BLaER1 treated with 17β-estradiol and CSF1 and Interleukin-3, amounts not matched to agents 10 nM and 100 nM (cell line): ENCODE results near the gene FAAH.
A peak's percentile ranks its signal among the peaks of the same experiment; 100 is the strongest.

Source experiments
- H3K27ac ChIP-seq, 11 experiments: shearing (Covaris generic); formaldehyde crosslinking; 2 replicates each; pipeline ENCODE4 v1.8.1; 2022
- H3K27me3 ChIP-seq, 11 experiments: shearing (Covaris generic); formaldehyde crosslinking; 2 replicates each; pipeline ENCODE4 v1.8.1; 2022
- H3K36me3 ChIP-seq, 11 experiments: shearing (Covaris generic); formaldehyde crosslinking; 2 replicates each; pipeline ENCODE4 v1.8.1; 2022
- H3K4me1 ChIP-seq, 10 experiments: shearing (Covaris generic); formaldehyde crosslinking; 2 replicates each; pipeline ENCODE4 v1.8.1; 2022
- H3K4me2 ChIP-seq, 11 experiments: shearing (Covaris generic); formaldehyde crosslinking; 2 replicates each; pipeline ENCODE4 v1.8.1; 2022
- H3K4me3 ChIP-seq, 10 experiments: shearing (Covaris generic); formaldehyde crosslinking; 2 replicates each; pipeline ENCODE4 v1.8.1; 2022
- H3K9ac ChIP-seq, 11 experiments: shearing (Covaris generic); formaldehyde crosslinking; 2 replicates each; pipeline ENCODE4 v1.8.1; 2022
- H3K9me3 ChIP-seq, 11 experiments: shearing (Covaris generic); formaldehyde crosslinking; replicated peaks in 1 of 11; 2 replicates each; pipeline ENCODE4 v1.8.1; 2022
- H4K20me1 ChIP-seq, 11 experiments: shearing (Covaris generic); formaldehyde crosslinking; 2 replicates each; pipeline ENCODE4 v1.8.1; 2022
- Cebpa-rat ChIP-seq, 11 experiments: shearing (Covaris generic); IDR thresholded peaks; 2 replicates each; pipeline ENCODE4 v1.8.1; 2022

The FAAH gene

DNA sequence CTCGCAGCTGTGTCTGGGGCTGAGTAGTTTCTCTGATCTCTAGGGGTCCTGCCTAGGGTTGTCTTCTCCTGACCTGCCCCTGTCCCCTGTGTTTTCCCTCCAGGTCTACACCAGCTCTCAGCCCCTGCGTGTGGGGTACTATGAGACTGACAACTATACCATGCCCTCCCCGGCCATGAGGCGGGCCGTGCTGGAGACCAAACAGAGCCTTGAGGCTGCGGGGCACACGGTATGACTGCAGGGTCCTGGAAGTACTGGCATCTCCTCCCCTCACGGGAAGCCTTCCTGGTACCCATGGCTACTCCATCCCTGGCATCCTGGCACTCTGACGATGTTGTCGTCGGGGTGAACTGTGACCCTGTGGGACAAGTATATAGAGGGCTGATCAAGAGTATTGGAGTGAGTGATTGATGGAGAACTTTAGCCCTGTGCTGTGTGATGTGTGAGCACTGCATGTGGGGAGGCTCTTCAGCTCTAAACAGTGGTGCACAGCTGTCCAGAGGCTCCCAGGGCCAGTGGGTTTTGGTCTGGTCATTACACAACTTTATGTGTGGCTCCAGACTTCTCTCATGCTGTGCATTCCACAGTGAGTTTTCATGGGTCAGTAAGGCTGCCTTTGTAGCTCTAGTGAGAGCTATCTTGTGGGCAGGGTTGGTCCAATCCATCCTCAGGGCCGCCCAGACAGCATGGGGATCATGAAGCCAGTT lies 14.4 kb downstream of the FAAH start:
- no peak for TF ChIP-seq Cebpa-rat (IDR thresholded peaks at IDR 0.05)
- H3K9ac ChIP-seq: 0 out of 22 replicates have a peak overlapping the region, but pooled peaks of 1 of the 11 experiments have one; percentile 6
- H3K4me3 ChIP-seq: no peak overlapping the region
- no peak overlapping the region for H3K4me2 ChIP-seq
- H3K9me3 ChIP-seq: no peaks in the 10 kb centered on the region
- H3K27me3 ChIP-seq: no peaks in the 10 kb centered on the region
- no peak overlapping the region for H3K27ac ChIP-seq
- H4K20me1 ChIP-seq: peaks cover 0 to 55% (median 0%) of the 10 kb centered on the region in 11 experiments; a peak in 7 of 22 replicates
- H3K4me1 ChIP-seq: peaks cover 12 to 36% (median 23%) of the 10 kb centered on the region in 10 experiments; a peak in 18 of 20 replicates
- H3K36me3 ChIP-seq: peaks cover 0 to 89% (median 71%) of the 10 kb centered on the region in 11 experiments; a peak in 15 of 22 replicates

DNA sequence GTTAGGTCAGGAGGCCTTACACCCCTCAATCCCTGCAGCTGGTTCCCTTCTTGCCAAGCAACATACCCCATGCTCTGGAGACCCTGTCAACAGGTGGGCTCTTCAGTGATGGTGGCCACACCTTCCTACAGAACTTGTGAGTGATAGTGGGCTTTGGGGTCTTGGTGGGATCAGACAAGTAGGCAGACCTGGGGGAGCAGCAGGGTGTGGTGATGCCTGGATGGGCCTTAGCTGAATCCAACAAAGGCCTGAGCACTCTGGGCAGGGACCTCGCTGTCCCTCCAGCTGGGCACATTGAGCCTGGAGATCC lies 14.9 kb downstream of the FAAH start:
- Histone ChIP-seq H3K4me2 (no peak overlapping the region), H3K27me3 (no peaks in the 10 kb centered on the region), H3K9me3 (no peaks in the 10 kb centered on the region), H3K27ac (no peak overlapping the region), H3K9ac (no peak overlapping the region), H4K20me1 (peaks cover 0 to 56% (median 0%) of the 10 kb centered on the region in 11 experiments; a peak in 7 of 22 replicates), H3K36me3 (peaks cover 0 to 90% (median 74%) of the 10 kb centered on the region in 11 experiments; a peak in 15 of 22 replicates), H3K4me1 (peaks cover 12 to 31% (median 21%) of the 10 kb centered on the region in 10 experiments; a peak in 18 of 20 replicates), H3K4me3 (no peak overlapping the region)
- no peak for TF ChIP-seq Cebpa-rat (IDR thresholded peaks at IDR 0.05)

DNA sequence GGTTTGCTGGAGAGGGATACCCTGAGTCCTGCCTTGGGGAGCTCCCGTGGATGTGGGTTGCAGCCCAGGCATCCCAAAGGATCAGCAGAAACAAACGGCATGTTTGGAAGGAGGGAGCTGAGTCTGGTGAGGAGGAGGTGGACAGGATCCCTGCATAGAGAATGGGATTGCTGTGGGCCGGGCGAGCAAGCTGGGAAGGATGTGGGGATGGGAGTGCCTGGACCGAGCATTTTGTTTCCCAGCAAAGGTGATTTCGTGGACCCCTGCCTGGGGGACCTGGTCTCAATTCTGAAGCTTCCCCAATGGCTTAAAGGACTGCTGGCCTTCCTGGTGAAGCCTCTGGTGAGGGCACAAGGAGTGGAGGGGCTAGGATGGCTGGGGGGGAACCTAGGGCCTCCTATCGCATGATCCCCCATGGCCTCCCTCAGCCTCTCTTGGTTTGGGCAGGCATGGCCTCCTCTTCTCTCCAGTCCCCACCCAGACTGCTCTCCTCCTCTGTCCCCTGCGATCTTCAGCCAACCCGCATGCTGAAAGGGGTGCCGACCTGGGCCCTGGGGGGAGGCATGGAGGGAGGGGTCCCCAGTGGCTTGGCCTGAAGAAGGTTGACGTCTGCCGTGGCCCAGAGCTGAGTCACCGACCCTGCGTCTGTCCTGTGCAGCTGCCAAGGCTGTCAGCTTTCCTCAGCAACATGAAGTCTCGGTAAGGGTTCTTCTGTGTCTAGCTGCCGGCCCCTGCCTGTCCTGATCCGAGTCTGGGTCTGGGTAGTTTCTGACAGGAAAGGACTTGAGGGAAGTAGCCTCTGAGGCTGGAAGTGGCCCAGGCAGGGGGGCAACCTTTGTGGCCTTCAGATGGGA lies 16.3 kb downstream of the FAAH start:
- Histone ChIP-seq H3K9me3 (no peaks in the 10 kb centered on the region), H4K20me1 (peaks cover 0 to 56% (median 0%) of the 10 kb centered on the region in 11 experiments; a peak in 7 of 22 replicates), H3K4me2 (no peak overlapping the region), H3K27me3 (no peaks in the 10 kb centered on the region), H3K27ac (no peak overlapping the region; a peak in 2 of 22 replicates), H3K4me1 (peaks cover 0 to 19% (median 8%) of the 10 kb centered on the region in 10 experiments; a peak in 13 of 20 replicates), H3K9ac (no peak overlapping the region; a peak in 2 of 22 replicates), H3K4me3 (no peak overlapping the region), H3K36me3 (peaks cover 0 to 94% (median 86%) of the 10 kb centered on the region in 11 experiments; a peak in 15 of 22 replicates)
- TF ChIP-seq Cebpa-rat (IDR thresholded peaks at IDR 0.05): no peak

DNA sequence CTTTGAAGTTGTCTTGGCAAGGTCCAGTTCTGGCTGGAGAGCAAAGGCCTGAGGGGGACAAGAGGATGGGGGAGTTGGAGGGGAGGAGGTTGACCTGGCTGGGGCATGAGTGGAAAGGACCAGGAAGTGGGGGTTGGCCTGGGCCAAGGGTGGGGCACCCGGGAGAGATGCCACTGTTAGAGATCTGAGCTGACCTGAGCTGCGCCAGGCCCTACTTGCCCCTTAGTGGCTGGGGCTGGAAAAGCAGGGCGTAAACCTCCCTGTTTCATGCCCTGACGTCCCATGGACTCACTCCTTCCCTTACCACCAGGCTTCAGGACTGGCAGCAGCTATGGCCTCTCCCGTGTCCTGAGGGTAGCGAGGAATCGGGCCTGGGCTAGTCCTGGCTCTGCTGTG lies 16.9 kb downstream of the FAAH start:
- Histone ChIP-seq H3K4me2 (no peak overlapping the region), H3K36me3 (peaks cover 0 to 94% (median 82%) of the 10 kb centered on the region in 11 experiments; a peak in 15 of 22 replicates), H4K20me1 (peaks cover 0 to 50% (median 0%) of the 10 kb centered on the region in 11 experiments; a peak in 7 of 22 replicates), H3K27me3 (no peaks in the 10 kb centered on the region), H3K4me1 (peaks cover 0 to 13% (median 4%) of the 10 kb centered on the region in 10 experiments; a peak in 13 of 20 replicates), H3K9me3 (no peaks in the 10 kb centered on the region), H3K27ac (no peak overlapping the region; a peak in 2 of 22 replicates), H3K4me3 (no peak overlapping the region), H3K9ac (no peak overlapping the region; a peak in 2 of 22 replicates)
- no peak for TF ChIP-seq Cebpa-rat (IDR thresholded peaks at IDR 0.05)

DNA sequence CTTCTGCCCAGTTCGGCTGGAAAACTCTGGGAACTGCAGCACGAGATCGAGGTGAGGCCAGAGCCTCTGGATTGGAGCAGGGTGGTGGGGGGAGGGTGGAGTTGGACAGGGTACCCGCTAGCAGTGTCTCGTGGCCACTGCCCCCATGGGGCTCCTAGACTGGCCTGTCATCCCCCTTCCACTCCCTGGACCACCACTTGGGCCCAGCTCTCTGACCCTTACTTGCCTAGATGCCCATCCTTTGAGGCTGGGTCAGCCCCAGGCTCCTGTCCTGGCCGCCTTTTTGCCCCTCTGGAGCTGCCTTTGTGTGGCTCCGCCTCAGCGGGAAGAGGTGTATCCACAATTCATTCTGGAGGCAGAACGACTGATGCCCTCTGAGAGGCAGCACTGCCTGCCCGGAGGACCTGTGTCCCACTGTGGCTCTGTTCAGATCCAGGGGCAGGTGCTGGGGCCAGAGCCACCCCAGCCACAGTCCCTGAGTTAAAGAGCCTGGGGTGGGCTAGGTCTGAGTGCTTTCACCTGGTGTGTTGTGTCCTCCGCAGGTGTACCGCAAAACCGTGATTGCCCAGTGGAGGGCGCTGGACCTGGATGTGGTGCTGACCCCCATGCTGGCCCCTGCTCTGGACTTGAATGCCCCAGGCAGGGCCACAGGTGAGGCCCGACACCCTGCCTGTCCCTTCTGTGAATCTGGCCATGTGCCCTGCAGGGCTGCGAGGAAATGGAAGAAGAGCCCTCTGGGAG lies 17.7 kb downstream of the FAAH start:
- H3K9me3 ChIP-seq: no peaks in the 10 kb centered on the region

DNA sequence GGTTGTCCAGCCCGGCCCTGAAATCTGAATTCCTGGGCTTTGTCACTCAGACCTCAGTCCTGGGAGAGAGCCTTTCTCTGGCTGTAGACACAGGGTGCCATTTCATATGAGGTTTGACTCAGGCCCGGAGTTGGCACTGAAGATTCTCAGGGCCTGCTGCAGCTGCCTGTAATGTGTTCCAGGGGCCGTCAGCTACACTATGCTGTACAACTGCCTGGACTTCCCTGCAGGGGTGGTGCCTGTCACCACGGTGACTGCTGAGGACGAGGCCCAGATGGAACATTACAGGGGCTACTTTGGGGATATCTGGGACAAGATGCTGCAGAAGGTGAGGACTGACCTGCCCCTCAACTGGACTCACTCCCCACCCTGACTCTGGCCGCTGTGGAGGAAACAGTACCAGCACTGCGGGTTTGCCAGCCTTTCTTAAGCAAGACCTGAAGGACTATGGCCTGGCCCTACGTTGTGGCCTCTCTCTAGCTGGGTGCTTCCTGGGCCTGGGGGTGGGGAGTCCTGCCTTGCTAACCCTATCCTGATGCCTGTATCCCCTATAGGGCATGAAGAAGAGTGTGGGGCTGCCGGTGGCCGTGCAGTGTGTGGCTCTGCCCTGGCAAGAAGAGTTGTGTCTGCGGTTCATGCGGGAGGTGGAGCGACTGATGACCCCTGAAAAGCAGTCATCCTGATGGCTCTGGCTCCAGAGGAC lies 18.9 kb downstream of the FAAH start:
- H3K4me3 ChIP-seq: no peak overlapping the region
- H3K9ac ChIP-seq: no peak overlapping the region
- H3K27ac ChIP-seq: no peak overlapping the region
- no peaks in the 10 kb centered on the region for H3K9me3 ChIP-seq
- H3K27me3 ChIP-seq: no peaks in the 10 kb centered on the region
- peaks cover 0 to 34% (median 0%) of the 10 kb centered on the region in 11 experiments; a peak in 5 of 22 replicates for H4K20me1 ChIP-seq
- H3K4me1 ChIP-seq: peaks cover 0 to 11% (median 2%) of the 10 kb centered on the region in 10 experiments; a peak in 4 of 20 replicates
- peaks cover 0 to 79% (median 68%) of the 10 kb centered on the region in 11 experiments; a peak in 15 of 22 replicates for H3K36me3 ChIP-seq
- no peak overlapping the region for H3K4me2 ChIP-seq
- no peak for TF ChIP-seq Cebpa-rat (IDR thresholded peaks at IDR 0.05)

More for the DNA sequence above, 17.7 kb downstream of the FAAH start:
- H3K9ac ChIP-seq: no peak overlapping the region; a peak in 1 of 22 replicates
- peaks cover 0 to 46% (median 0%) of the 10 kb centered on the region in 11 experiments; a peak in 7 of 22 replicates for H4K20me1 ChIP-seq
- H3K4me1 ChIP-seq: peaks cover 0 to 11% (median 2%) of the 10 kb centered on the region in 10 experiments; a peak in 4 of 20 replicates
- no peak overlapping the region for H3K4me3 ChIP-seq
- no peaks in the 10 kb centered on the region for H3K27me3 ChIP-seq
- H3K27ac ChIP-seq: no peak overlapping the region
- peaks cover 0 to 92% (median 80%) of the 10 kb centered on the region in 11 experiments; a peak in 15 of 22 replicates for H3K36me3 ChIP-seq
- TF ChIP-seq Cebpa-rat (IDR thresholded peaks at IDR 0.05): no peak
- no peak overlapping the region for H3K4me2 ChIP-seq

DNA sequence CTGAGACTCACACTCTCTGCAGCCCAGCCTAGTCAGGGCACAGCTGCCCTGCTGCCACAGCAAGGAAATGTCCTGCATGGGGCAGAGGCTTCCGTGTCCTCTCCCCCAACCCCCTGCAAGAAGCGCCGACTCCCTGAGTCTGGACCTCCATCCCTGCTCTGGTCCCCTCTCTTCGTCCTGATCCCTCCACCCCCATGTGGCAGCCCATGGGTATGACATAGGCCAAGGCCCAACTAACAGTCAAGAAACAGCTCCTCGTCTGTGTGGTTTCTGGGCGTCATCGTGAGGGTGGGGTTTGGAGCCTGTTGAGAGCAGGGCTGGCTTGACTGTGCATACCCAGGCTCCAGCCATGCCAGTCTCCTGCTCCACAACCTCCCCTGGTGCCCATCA lies 19.5 kb downstream of the FAAH start:
- Histone ChIP-seq H3K4me1 (peaks cover 0 to 11% (median 2%) of the 10 kb centered on the region in 10 experiments; a peak in 4 of 20 replicates), H3K27ac (no peak overlapping the region), H3K9me3 (no peaks in the 10 kb centered on the region), H3K36me3 (peaks cover 0 to 74% (median 62%) of the 10 kb centered on the region in 11 experiments; a peak in 15 of 22 replicates), H3K27me3 (no peaks in the 10 kb centered on the region), H3K4me3 (no peak overlapping the region), H3K4me2 (no peak overlapping the region), H3K9ac (no peak overlapping the region), H4K20me1 (peaks cover 0 to 34% (median 0%) of the 10 kb centered on the region in 11 experiments; a peak in 5 of 22 replicates)
- TF ChIP-seq Cebpa-rat (IDR thresholded peaks at IDR 0.05): no peak

DNA sequence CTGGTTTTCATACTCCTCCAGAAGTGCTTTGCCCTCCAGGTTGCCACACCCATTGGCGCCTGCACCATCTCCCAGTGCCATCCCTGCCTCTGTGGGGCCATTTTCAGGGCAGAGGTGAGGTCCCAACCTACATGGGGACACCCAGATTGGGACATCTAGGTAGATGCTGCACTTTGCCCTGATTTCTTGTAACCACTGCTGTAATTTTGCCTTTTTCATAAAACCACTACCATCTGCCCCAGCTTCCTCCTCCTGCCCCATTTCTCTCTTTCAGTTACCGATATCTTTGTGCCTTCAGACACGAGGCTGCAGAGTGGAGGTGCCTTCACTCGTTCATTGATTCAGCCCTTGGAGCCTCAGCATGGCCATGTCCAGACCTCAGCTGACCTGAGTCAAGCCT lies 21.4 kb downstream of the FAAH start:
- TF ChIP-seq Cebpa-rat (IDR thresholded peaks at IDR 0.05): no peak
- H4K20me1 ChIP-seq: peaks cover 0 to 17% (median 0%) of the 10 kb centered on the region in 11 experiments; a peak in 5 of 22 replicates
- no peak overlapping the region for H3K4me3 ChIP-seq
- no peak overlapping the region for H3K4me2 ChIP-seq
- no peak overlapping the region for H3K9ac ChIP-seq
- no peaks in the 10 kb centered on the region for H3K27me3 ChIP-seq
- peaks cover 0 to 11% (median 2%) of the 10 kb centered on the region in 10 experiments; a peak in 4 of 20 replicates for H3K4me1 ChIP-seq
- H3K27ac ChIP-seq: no peak overlapping the region
- peaks cover 0 to 55% (median 43%) of the 10 kb centered on the region in 11 experiments; a peak in 13 of 22 replicates for H3K36me3 ChIP-seq
- H3K9me3 ChIP-seq: no peaks in the 10 kb centered on the region
